Kidney epithelial cell (primary cell): ENCODE results near the gene CBX7. TPM values are rescaled to one million over a fixed set of nuclear protein-coding genes. Genes with fewer than 3 reads are reported as not detected.

Experiments used
- DNase-seq: peaks from one replicate; pipeline ENCODE4 v3.0.0-alpha.2; 2010; ENCODE audit warnings: low read depth
- H3K27me3 ChIP-seq: 2 replicates; pipeline ENCODE4 v1.6.0; 2011; ENCODE audit warnings: low read length; ENCODE audit not compliant: control insufficient read depth, insufficient read depth
- H3K36me3 ChIP-seq: 2 replicates; pipeline ENCODE4 v1.5.1; 2011; ENCODE audit warnings: low read length; ENCODE audit not compliant: control insufficient read depth, insufficient read depth
- H3K4me3 ChIP-seq: 2 replicates; pipeline ENCODE4 v1.5.1; 2011; ENCODE audit warnings: low read depth, mild to moderate bottlenecking, control low read depth, low read length
- CTCF ChIP-seq: IDR thresholded peaks from 2 replicates; pipeline ENCODE4 v1.5.1; 2011; ENCODE audit warnings: mild to moderate bottlenecking, moderate library complexity, low read length, control low read depth, inconsistent platforms; ENCODE audit not compliant: insufficient read depth, poor library complexity, severe bottlenecking
- total RNA-seq: library from RNA; depleted of rRNA; stranded (reverse); fragments of >200 nt; gene quantifications from 2 replicates; pipeline ENCODE4 v1.2.3, GENCODE V29; 2015

The CBX7 gene
- total RNA-seq, 1 donor from 2014 or later: 2.9 TPM

GRCh38 chr22:39130152-39130704 lies 22.3 kb downstream of the CBX7 start:
- Histone ChIP-seq H3K36me3 (no peaks in the 10 kb centered on the region), H3K27me3 (peaks cover 2% of the 10 kb centered on the region), H3K4me3 (no peak overlapping the region)
- no peak for TF ChIP-seq CTCF
- DNase-seq: no peak

GRCh38 chr22:39129746-39130145 lies 22.7 kb downstream of the CBX7 start:
- Histone ChIP-seq H3K4me3 (no peak overlapping the region), H3K27me3 (peaks cover 2% of the 10 kb centered on the region), H3K36me3 (no peaks in the 10 kb centered on the region)
- no peak for TF ChIP-seq CTCF
- no peak for DNase-seq

GRCh38 chr22:39129081-39129480 lies 23.4 kb downstream of the CBX7 start:
- no peak for TF ChIP-seq CTCF
- Histone ChIP-seq H3K27me3 (peaks cover 2% of the 10 kb centered on the region), H3K36me3 (no peaks in the 10 kb centered on the region), H3K4me3 (no peak overlapping the region)
- no peak for DNase-seq

- no peak for TF ChIP-seq CTCF
- Histone ChIP-seq H3K27me3 (peaks cover 2% of the 10 kb centered on the region), H3K4me3 (no peak overlapping the region), H3K36me3 (no peaks in the 10 kb centered on the region)
- no peak for DNase-seq
Observed at GRCh38 chr22:39128508-39128907, 24.0 kb downstream of the CBX7 start.

- no peak for DNase-seq
- Histone ChIP-seq H3K4me3 (no peak overlapping the region), H3K36me3 (no peaks in the 10 kb centered on the region), H3K27me3 (peaks cover 2% of the 10 kb centered on the region)
- TF ChIP-seq CTCF: no peak
Observed at GRCh38 chr22:39125622-39126021, 26.9 kb downstream of the CBX7 start.
